ENCODE measurements around the gene SPSB3. TPM values are rescaled to one million over a fixed set of nuclear protein-coding genes. Genes with fewer than 3 reads are reported as not detected.

The SPSB3 gene
- total and polyA plus RNA-seq, 2 of the 4 experiments (the other 2 are of a cell fraction), result 9.1 to 30.8 TPM

- Histone ChIP-seq H2AFZ (replicated peaks; ENCODE audit: low read length, poor library complexity) (no peak overlapping the region), H4K20me1 (ENCODE audit: insufficient read depth, low read length) (peaks cover 44% of the 10 kb centered on the region), H3K36me3 (ENCODE audit: control insufficient read depth, insufficient read depth, low read length) (peaks cover 34% of the 10 kb centered on the region), H2AK5ac (ENCODE audit: low read depth, low read length) (no peak overlapping the region), H3K4me3 (ENCODE audit: insufficient read depth, low read depth, low read length) (no peak overlapping the region), H2BK15ac (ENCODE audit: low read depth, low read length) (no peak overlapping the region), H3K56ac (ENCODE audit: extremely low read depth, insufficient read depth, low read length) (no peak overlapping the region), H3K4ac (ENCODE audit: low read depth, low read length) (no peak overlapping the region), H4K8ac (ENCODE audit: low read depth in 2 of 2, low read length in 2 of 2) (no peak overlapping the region), H4K5ac (ENCODE audit: low read depth, low read length) (no peak overlapping the region), H2AK9ac (replicated peaks; ENCODE audit: low read depth, low read length, poor library complexity) (no peak overlapping the region), H2BK20ac (ENCODE audit: low read depth, low read length) (no peak overlapping the region), H3K79me1 (ENCODE audit: low read depth in 1 of 2, low read length in 2 of 2) (peaks cover 25 to 58% of the 10 kb centered on the region in 2 experiments), H3K27ac (ENCODE audit: insufficient read depth, low read length) (no peak overlapping the region), H3K18ac (ENCODE audit: low read depth, low read length) (no peak overlapping the region), H4K91ac (ENCODE audit: insufficient read depth, low read depth, low read length) (no peak overlapping the region), H2BK120ac (ENCODE audit: low read depth, low read length) (no peak overlapping the region), H3K4me1 (ENCODE audit: control insufficient read depth, insufficient read depth, low read length) (peaks cover 2% of the 10 kb centered on the region; the same call in 1 of the 2 replicates), H3K14ac (replicated peaks; ENCODE audit: low read depth, low read length) (no peak overlapping the region), H3K9me1 (ENCODE audit: insufficient read depth, low read length) (peaks cover 6% of the 10 kb centered on the region), H2BK5ac (ENCODE audit: low read depth, low read length, poor library complexity, severe bottlenecking) (no peak overlapping the region), H3K9ac (ENCODE audit: low read depth, low read length) (no peak overlapping the region), H3K27me3 (ENCODE audit: control insufficient read depth, insufficient read depth, low read length) (no peaks in the 10 kb centered on the region), H3K4me2 (ENCODE audit: low read depth, low read length) (no peak overlapping the region), H3K9me3 (ENCODE audit: control insufficient read depth, insufficient read depth, low read length) (no peaks in the 10 kb centered on the region), H3K23ac (ENCODE audit: low read depth, low read length) (no peak overlapping the region)
- ChIA-PET CTCF (no interaction called here), POLR2A (ENCODE audit: unreplicated experiment) (no interaction called here)
- dilution Hi-C loops (cut with HindIII; ENCODE audit: low sequenced_read_pairs, unreplicated experiment) (no loop called here), intact Hi-C loops (cut with micrococcal nuclease) (no loop called here), in situ Hi-C loops (cut with MboI; ENCODE audit: low sequenced_read_pairs) (no loop called here)
- 97% methylated on average over 20 of the region's 30 CpGs; no CpG with 5 or more reads in 1 of the 2 experiments for WGBS, 2 experiments (ENCODE audit: extremely low coverage in 2 of 2, insufficient read length in 1 of 2)
- BruUV-seq (replicated peaks), result no TSS peak
- ATAC-seq (ENCODE audit: low read depth) (no peak), DNase-seq (no peak)
- no peak for TF ChIP-seq ELK1 (IDR thresholded peaks at IDR 0.05; ENCODE audit: borderline replicate concordance, low read depth, low read length)
- TF ChIP-seq, protein P1, sequence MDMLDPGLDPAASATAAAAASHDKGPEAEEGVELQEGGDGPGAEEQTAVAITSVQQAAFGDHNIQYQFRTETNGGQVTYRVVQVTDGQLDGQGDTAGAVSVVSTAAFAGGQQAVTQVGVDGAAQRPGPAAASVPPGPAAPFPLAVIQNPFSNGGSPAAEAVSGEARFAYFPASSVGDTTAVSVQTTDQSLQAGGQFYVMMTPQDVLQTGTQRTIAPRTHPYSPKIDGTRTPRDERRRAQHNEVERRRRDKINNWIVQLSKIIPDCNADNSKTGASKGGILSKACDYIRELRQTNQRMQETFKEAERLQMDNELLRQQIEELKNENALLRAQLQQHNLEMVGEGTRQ (IDR thresholded peaks at IDR 0.05; ENCODE audit: low read depth, low read length), result no peak
- TF ChIP-seq NFE2L2 (IDR thresholded peaks at IDR 0.05; ENCODE audit: low read depth, low read length), result no peak
- no peak for TF ChIP-seq MAFK (IDR thresholded peaks at IDR 0.05; ENCODE audit: low read depth, low read length)
- no peak for TF ChIP-seq FOS (IDR thresholded peaks at IDR 0.05; ENCODE audit: low read depth, low read length)
- no peak for TF ChIP-seq MXI1 (IDR thresholded peaks at IDR 0.05; ENCODE audit: borderline replicate concordance, low read depth, low read length)
- no peak for TF ChIP-seq RFX5 (IDR thresholded peaks at IDR 0.05; ENCODE audit: low read depth, low read length)
- TF ChIP-seq SMC3 (IDR thresholded peaks at IDR 0.05; ENCODE audit: low read depth, low read length), result no peak
- no peak for TF ChIP-seq RCOR1 (IDR thresholded peaks at IDR 0.05; ENCODE audit: insufficient replicate concordance, low read length)
Measured at GRCh38 chr16:1740781-1741490, 41.4 kb downstream of the SPSB3 start.

Measured in IMR-90 (cell line).